Loucy (cell line): ENCODE measurements around the gene SEC61B.

ENCODE experiments used
- H2AFZ ChIP-seq: fragments of 200-600 bp; sonication (generic); 2 replicates; pipeline ENCODE4 v1.6.0; 2016; ENCODE audit warnings: antibody characterized with exemption, mild to moderate bottlenecking, low read length, moderate library complexity
- H3F3A ChIP-seq: fragments of 200-600 bp; 2 replicates; pipeline ENCODE4 v1.6.0; 2016; ENCODE audit warnings: antibody characterized with exemption, low read depth, mild to moderate bottlenecking
- H3K27me3 ChIP-seq: fragments of 200-600 bp; sonication (generic); 2 replicates; pipeline ENCODE4 v1.6.1; 2014; ENCODE audit warnings: low read length, mild to moderate bottlenecking; ENCODE audit not compliant: insufficient read depth, poor library complexity, severe bottlenecking
- H3K36me3 ChIP-seq: fragments of 200-600 bp; sonication (generic); 2 replicates; pipeline ENCODE4 v1.6.1; 2016; ENCODE audit warnings: low read length; ENCODE audit not compliant: insufficient read depth
- H3K4me1 ChIP-seq: fragments of 200-600 bp; sonication (generic); 2 replicates; pipeline ENCODE4 v1.5.1; 2014; ENCODE audit warnings: low read length, mild to moderate bottlenecking; ENCODE audit not compliant: insufficient read depth, poor library complexity, severe bottlenecking
- H3K4me2 ChIP-seq: fragments of 200-600 bp; sonication (generic); 2 replicates; pipeline ENCODE4 v1.6.0; 2014; ENCODE audit warnings: antibody characterized with exemption, low read length, low read depth, mild to moderate bottlenecking; ENCODE audit not compliant: poor library complexity, severe bottlenecking
- H3K4me3 ChIP-seq: fragments of 200-600 bp; sonication (generic); 2 replicates; pipeline ENCODE4 v1.5.1; 2014; ENCODE audit warnings: low read length, mild to moderate bottlenecking, mixed read lengths; ENCODE audit not compliant: poor library complexity, severe bottlenecking
- H3K79me2 ChIP-seq: fragments of 200-600 bp; sonication (generic); 2 replicates; pipeline ENCODE4 v1.6.1; 2014; ENCODE audit warnings: low read length; ENCODE audit not compliant: insufficient read depth
- H3K9ac ChIP-seq: fragments of 200-600 bp; sonication (generic); 2 replicates; pipeline ENCODE4 v1.6.0; 2014; ENCODE audit warnings: mild to moderate bottlenecking, low read depth, low read length, moderate library complexity; ENCODE audit not compliant: poor library complexity, severe bottlenecking
- H3K9me2 ChIP-seq: fragments of 200-600 bp; sonication (generic); replicated peaks from 2 replicates; pipeline ENCODE4 v1.6.1; 2016; ENCODE audit warnings: low read depth, low read length, mixed read lengths
- H3K9me3 ChIP-seq: fragments of 200-600 bp; sonication (generic); 2 replicates; pipeline ENCODE4 v1.6.1; 2014; ENCODE audit warnings: mild to moderate bottlenecking, antibody characterized with exemption, low read length, low read depth; ENCODE audit not compliant: insufficient read depth
- H4K20me1 ChIP-seq: fragments of 200-600 bp; sonication (generic); 2 replicates; pipeline ENCODE4 v1.6.0; 2014; ENCODE audit warnings: antibody characterized with exemption, low read length, mild to moderate bottlenecking; ENCODE audit not compliant: insufficient read depth, poor library complexity, severe bottlenecking
- CTCF ChIP-seq: fragments of 200-600 bp; sonication (generic); conservative IDR thresholded peaks from 2 replicates; pipeline ENCODE4 v1.5.1; 2014; ENCODE audit warnings: mild to moderate bottlenecking, antibody characterized with exemption, low read length
- EZH2phosphoT487 ChIP-seq: fragments of 200-600 bp; IDR thresholded peaks from 2 replicates; pipeline ENCODE4 v1.6.1; 2018; ENCODE audit warnings: antibody characterized with exemption, mild to moderate bottlenecking, moderate library complexity, borderline replicate concordance

SEC61B gene

GRCh38 chr9:99241106-99241505, 19.0 kb downstream of the SEC61B start:
- H3K4me3 ChIP-seq: no peak overlapping the region
- H2AFZ ChIP-seq: no peak overlapping the region
- peaks cover 10% of the 10 kb centered on the region for H3K4me1 ChIP-seq
- no peaks in the 10 kb centered on the region for H4K20me1 ChIP-seq
- no peaks in the 10 kb centered on the region for H3K79me2 ChIP-seq
- no peaks in the 10 kb centered on the region for H3K27me3 ChIP-seq
- no peaks in the 10 kb centered on the region for H3K9me3 ChIP-seq
- no peaks in the 10 kb centered on the region for H3K36me3 ChIP-seq
- TF ChIP-seq CTCF (peak; percentile 22; the same call in 1 of the 2 replicates), EZH2phosphoT487 (no peak)
- H3F3A ChIP-seq: no peaks in the 10 kb centered on the region
- H3K9me2 ChIP-seq: no peaks in the 10 kb centered on the region
- H3K9ac ChIP-seq: no peak overlapping the region
- H3K4me2 ChIP-seq: no peak overlapping the region

- no peaks in the 10 kb centered on the region for H3K9me2 ChIP-seq
- TF ChIP-seq EZH2phosphoT487 (no peak), CTCF (no peak)
- no peaks in the 10 kb centered on the region for H4K20me1 ChIP-seq
- peaks cover 5% of the 10 kb centered on the region for H3K4me1 ChIP-seq
- no peak overlapping the region for H3K9ac ChIP-seq
- no peak overlapping the region for H3K4me3 ChIP-seq
- no peaks in the 10 kb centered on the region for H3K36me3 ChIP-seq
- no peak overlapping the region for H3K4me2 ChIP-seq
- H3K79me2 ChIP-seq: no peaks in the 10 kb centered on the region
- H3K9me3 ChIP-seq: no peaks in the 10 kb centered on the region
- no peaks in the 10 kb centered on the region for H3F3A ChIP-seq
- H2AFZ ChIP-seq: no peak overlapping the region
- no peaks in the 10 kb centered on the region for H3K27me3 ChIP-seq
These were observed 22.5 kb downstream of the SEC61B start for GRCh38 chr9:99244344-99245260.

- TF ChIP-seq EZH2phosphoT487 (no peak), CTCF (no peak)
- Histone ChIP-seq H3K4me3 (no peak overlapping the region), H2AFZ (peak overlapping the region; percentile 34), H3K9me3 (no peaks in the 10 kb centered on the region), H3K9me2 (no peaks in the 10 kb centered on the region), H3K27me3 (no peaks in the 10 kb centered on the region), H4K20me1 (no peaks in the 10 kb centered on the region), H3K4me2 (no peak overlapping the region), H3K79me2 (no peaks in the 10 kb centered on the region), H3F3A (no peaks in the 10 kb centered on the region), H3K4me1 (peaks cover 4% of the 10 kb centered on the region), H3K9ac (no peak overlapping the region), H3K36me3 (no peaks in the 10 kb centered on the region)
These were observed 27.5 kb downstream of the SEC61B start for GRCh38 chr9:99249619-99250018.
